GM21717 (cell line): ENCODE data around the gene UGGT1.

Experiments
- ATAC-seq: cut with Tn5 transposase; IDR thresholded peaks from one replicate; pipeline ENCODE4 v1.9.1; 2021; ENCODE audit warnings: mild to moderate bottlenecking, moderate library complexity; ENCODE audit not compliant: unreplicated experiment

UGGT1 gene

DNA sequence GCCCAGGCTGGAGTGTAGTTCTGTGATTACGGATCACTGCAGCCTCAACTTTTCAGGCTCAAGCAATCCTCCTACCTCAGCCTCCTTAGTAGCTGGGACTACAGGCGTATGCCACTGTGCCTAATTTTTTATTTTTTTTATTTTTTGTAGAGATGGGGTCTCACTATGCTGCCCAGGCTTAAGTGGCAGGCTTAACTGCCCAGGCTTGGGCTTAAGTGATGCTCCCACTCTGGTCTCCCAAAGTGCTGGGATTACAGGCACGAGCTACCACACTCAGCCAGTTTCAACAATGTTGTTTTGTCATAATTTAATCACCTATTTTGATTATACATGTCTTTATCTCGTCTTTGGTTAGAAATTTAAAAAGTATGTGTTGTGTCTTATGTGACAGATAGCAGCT, 18.2 kb downstream of the UGGT1 start:
- ATAC-seq = no peak

DNA sequence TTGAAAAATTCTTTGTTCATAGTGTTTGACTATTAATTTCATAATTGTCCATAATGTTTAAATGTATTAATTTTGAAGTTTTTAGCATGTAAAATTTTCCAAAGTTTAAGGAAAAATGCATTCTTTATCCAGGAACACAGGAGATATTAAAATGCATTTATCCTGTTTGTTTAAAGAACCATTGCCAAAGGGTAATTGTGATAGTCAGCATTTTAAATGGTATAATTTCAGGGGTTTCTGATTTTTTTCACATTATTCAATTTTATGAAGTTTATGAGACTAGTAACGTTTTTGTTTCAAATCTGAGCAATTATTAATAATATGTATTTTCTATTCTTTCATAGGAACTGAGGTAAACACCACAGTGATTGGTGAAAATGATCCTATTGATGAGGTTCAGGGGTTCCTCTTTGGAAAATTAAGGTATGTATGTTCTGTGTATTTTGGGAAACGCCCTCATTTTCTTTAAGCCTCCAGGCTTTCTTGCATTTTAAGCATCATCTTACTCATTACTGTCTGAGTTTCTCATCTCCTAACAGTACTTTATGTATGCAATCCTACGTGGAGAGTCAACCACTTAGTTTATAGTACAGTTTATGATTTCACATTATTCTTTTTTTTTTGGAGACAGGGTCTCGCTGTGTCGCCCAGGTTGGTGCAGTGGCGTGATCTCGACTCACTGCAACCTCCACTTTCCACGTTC, 25.1 kb downstream of the UGGT1 start:
- no peak for ATAC-seq

DNA sequence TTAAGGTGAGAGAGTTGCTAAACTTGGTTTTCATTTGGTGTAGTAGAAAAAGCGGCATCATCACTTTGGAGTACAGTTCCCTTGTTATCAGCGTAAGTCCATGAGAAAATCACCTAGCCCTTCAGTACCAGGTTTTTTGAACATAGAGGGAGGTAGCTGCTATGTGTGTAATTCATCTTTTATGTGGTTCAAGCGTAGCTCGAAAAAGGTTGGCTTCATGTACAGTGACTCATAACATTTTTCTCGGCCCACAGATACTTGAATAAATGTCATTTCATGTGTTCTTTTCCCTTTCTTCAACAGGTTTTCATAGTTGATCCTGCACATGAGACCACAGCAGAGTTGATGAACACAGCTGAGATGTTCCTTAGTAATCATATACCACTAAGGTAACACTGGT, 43.6 kb downstream of the UGGT1 start:
- no peak for ATAC-seq

DNA sequence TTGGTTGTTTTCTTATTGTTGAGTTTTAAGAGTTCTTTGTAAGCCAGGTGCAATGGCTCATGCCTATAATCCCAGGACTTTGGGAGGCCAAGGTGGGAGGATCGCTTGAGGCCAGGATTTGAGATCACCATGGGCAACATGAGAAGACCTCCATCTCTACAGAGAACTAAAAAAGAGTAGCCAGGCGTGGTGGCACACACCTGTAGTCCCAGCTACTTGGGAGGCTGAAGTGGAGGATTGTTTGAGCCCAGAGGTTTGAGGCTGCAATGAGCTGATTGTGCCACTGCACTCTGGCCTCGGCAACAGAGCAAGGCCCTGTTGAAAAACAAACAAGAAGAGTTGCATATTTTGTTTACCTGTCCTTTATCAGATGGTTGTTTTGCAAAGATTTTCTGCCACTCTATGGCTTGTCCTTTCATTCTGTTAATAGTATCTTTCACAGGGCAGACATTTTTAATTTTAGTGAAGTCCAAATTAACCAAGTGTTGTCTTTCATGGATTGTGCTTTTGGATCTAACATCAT, 46.2 kb downstream of the UGGT1 start:
- no peak for ATAC-seq

DNA sequence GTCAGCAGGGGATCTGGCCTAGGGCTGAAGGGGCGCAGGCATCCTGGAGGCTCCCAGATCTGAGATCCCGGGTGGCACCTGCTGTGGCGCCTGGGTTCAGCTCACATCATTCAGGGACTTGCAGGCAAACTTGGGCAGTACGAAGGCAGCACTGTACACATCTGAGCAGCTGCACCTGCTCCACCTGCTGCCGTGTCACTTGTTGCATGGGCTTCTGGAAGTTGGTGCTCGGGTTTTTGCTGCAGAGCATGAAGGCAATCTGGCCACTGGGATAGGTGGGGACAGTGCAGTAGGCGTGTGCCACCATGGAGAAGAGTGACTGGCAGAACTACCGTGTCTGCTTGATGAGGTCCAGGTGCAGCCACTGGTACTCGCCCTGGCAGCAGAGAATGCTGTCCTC, 48.6 kb downstream of the UGGT1 start:
- no peak for ATAC-seq

DNA sequence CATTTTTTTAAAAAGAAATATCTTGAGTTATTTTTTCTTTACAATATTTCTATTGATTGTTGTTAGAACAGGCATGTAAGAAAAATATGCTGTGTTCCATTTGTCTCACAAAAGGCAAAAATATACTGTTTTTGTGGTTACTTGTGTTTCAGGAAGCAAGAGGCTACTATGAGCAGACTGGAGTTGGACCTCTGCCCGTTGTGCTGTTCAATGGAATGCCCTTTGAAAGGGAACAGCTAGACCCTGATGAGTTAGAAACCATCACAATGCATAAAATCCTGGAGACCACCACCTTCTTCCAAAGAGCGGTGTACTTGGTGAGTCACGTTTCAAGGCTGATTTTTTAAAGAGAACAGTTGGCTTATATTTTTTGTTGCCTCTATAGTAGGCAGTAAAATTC, 54.7 kb downstream of the UGGT1 start:
- no peak for ATAC-seq

DNA sequence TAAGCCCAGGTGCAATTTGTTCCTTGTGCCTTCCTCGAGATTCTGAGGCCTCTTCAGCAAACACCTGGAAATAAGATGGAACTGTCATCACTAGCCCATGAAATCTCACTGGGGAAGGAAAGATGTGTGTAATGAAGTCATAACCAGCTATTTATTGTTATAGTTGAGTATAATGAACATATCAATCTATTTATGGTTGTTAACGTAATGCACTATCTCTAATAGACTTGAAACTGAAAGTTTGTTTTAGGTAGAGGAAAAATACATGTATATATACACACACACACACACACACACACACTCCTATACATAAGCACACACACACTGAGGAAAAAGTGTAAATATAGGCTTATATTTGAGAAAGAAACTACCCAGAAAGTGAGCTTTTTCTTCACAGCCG, 62.8 kb downstream of the UGGT1 start:
- no peak for ATAC-seq

DNA sequence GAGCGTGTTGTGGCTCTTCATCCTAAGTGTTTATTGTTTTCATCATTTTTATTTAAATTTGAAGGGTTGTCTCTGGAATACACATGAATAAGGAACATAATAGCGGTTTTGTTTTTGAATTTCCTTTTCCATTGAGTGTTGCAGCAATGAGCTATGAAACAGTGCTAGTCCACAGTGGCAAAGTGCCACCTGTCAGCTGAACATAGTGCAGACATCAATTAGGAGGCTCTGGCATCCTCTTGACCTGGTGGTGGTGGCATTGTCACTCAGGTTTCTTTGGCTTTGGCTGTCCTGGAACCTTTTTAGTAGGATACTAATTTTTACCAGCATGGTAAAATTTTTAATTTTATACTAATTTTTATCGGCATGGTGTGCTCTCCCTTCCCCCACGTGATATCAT, 63.2 kb downstream of the UGGT1 start:
- ATAC-seq = no peak

DNA sequence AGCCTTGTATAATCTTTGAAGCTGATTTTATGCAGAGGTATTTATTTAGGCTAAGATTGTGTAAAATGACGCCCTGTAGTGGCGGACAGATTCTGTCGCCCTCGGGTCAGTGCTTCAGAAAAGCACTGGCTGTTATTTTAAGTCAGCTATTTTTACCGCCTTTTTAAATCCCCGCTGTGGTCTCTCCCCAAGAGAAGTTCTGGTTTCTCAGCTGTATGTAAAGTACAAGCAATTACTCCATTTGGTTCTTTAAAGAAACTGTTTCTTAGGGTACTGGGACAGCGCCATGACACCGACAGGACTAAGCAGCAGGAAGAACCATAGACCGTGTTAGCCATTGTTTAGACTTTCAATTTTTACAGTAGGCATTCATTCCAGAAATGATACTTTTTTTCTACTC, 65.0 kb downstream of the UGGT1 start:
- no peak for ATAC-seq

DNA sequence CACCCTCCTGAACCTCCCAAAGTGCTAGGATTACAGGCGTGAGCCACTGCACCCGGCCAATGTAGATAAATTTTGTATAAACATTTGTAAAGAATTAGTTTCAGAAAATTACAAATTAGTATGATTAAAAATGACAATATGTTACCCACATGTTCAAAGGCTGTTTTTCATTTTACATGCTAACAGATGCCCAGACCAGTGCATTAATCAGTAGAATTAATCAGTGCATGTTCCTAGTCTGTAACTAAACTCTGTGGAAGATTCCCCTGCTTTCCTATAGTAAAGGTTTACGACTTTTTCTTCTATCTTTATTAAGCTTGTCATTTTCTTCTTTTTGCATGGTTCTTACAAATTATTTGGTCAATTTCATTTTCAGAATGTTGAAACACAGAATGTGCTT, 65.8 kb downstream of the UGGT1 start:
- no peak for ATAC-seq

DNA sequence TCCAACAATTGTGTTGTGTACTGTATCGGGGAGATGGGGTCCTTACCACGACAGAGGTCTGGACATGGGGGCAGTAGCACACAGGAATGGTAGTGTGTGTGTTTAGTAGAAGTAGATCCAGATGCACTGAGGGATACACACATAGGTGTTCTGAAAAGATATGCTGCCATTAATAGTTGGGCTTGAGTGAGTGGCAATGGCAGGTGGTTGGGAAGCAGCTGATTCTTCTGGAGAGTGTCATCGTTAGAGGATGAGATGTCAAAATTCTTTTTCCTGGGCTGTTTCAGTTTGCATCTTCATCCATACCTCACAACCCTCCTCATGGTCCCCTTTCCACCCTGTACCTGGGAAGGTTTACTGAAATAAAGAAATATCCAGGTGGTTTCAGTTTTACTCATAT, 66.6 kb downstream of the UGGT1 start:
- ATAC-seq = no peak

DNA sequence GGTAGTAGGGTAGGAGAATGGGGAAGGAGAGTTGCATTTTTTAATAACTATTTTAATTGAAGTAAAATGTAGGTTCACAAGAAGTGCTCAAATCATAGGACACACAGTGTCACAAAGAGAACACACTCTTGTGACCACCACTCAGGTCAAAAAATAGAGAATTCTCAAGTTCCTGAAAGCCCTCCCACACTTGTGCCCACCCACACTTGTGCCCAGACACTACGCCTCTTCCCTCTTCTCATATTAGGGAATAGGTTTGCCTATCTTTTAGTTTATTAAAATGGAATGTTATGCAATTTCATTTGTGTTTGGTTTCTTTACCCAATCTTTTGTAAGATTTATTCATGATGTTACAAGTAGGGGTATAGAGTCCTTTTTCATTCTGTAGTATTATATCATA, 67.2 kb downstream of the UGGT1 start:
- no peak for ATAC-seq

DNA sequence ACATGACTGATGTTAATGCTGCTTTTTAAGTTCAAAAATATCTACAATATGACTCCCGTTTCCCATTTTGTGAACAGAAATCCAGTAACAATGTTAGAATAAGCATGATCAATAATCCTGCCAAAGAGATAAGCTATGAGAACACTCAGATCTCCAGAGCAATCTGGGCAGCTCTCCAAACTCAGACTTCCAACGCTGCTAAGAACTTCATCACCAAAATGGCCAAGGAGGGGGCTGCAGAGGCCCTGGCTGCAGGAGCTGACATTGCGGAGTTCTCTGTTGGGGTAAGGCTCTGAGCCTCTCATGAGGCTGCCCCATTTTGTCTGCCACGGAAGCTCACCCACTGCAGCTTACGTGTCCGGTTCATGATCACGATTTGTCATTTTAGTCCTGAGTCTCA, 68.4 kb downstream of the UGGT1 start:
- ATAC-seq = no peak

DNA sequence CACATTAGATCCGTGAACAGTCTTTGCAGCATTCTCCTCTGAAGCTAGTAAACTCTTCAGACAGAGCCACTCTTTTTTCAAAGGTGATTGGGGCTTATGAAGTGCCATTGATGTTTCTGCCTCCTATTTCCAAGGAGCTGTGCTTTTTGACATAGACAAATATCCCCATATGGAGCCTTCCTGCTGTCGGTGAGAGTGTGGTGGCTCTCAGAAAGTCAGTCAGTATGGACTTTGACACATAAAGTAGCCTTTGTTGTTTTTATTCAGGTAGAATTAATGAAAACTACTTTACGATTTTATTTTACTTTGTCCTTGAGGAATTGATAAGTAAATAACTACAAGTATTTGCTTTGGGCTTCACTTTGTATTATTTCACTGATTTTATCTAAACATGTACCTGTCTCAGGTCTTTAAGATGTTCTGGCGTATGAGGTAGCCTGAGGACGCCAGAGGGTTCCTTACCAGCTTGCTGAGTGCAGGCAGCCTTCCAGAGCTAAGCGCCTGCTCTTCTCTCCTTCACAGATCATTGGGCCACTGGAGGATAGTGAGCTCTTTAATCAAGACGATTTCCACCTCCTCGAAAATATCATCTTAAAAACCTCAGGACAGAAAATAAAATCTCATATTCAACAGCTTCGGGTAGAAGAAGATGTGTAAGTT, 69.7 kb downstream of the UGGT1 start:
- ATAC-seq = no peak

DNA sequence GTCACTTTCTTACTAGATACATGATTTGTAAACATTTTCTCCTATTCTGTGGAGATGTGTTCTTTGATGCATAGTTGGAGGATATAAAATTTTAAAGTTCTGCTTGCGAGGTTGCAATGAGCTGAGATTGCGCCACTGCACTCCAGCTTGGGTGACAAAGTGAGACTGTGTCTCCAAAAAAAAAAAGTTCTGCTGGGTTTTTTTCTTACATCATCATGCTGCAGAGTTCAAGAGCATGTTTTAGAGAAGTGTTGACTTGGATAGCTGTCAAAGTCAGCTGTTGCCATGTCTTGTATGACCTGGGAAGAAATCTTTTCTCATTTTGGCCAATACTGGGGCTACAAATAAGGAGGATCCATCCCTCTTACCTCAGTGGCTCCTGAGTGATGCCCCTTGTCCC, 71.3 kb downstream of the UGGT1 start:
- ATAC-seq = no peak

DNA sequence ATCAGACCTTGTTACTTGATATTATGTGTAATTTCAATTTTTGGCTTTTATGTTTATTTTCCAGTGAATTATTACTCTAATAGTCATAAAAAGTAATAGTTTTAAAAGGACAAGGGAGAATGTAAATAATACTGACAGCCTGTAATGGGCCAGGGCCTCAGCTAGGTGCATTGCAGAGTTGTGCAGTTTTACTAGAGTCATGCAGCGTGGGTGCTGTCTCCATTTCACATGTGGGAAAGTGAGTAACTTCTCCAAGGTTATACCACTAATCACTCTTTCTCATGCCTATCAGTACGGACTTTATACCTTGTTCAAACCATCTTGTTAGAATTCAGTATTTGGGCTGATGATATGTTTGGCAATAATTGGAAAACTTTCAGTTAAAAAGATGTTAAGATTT, 73.3 kb downstream of the UGGT1 start:
- no peak for ATAC-seq

DNA sequence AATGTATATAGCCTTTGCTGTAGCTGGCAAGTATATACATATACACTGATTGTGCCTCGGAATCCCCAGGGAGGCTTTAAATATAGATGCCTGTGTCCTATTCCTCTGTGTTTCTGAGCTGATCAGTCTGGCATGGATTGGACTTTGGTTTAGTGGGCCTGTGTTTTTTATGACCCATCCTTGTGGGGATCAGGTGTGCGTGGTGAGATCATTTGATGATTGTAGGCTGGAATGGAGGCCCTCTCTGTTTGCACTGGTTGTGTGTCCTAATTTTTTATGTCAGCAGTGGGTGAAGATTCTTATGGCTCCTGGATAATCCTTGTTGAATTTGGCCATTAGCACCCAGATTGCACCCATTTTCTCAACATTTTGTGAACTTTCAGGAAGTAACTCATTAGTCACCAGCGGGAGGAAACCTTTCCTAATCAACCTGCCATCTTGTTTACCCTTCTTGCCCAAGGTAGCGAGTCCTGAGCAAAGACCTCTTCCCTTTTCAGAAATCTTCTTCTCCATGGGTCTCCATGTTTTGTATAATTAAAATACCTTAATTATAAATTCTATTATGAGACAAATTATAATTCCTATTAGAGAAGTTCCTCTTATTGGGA, 75.8 kb downstream of the UGGT1 start:
- no peak for ATAC-seq

DNA sequence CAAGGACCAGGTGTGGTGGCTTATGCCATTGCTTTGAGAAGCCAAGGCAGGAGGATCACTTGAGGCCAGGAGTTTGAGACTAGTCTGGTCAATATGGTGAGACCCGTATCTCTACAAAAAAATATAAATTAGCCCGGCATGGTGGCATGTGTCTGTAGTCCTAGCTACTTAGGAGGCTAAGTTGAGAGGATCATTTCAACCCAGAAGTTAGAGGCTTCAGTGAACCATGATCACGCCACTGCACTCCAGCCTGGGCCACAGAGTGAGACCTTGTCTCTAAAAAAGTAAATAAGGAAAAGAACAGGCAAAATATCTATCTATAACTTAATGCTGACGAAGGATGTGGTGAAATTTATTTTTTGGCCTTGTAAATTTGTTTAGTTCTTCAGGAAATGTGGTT, 78.1 kb downstream of the UGGT1 start:
- no peak for ATAC-seq

DNA sequence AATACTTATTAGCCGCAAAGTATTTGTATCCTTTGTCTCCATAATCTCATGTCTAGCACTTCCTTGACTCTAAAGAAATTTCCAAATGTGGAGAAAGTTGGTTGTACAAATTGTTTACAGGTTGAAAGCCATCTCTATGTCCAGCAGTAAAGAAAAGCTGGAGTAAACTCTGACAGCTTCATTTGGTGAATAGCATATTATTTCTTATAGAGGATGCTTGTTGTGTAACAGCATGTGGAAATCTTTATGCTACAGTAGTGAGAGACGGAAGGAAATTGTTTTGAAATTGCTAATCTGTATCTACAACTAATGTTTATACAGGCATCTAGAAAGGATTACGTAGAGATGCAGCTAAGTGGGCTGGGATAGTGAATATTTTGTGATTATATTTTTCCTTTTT, 78.5 kb downstream of the UGGT1 start:
- ATAC-seq = no peak

DNA sequence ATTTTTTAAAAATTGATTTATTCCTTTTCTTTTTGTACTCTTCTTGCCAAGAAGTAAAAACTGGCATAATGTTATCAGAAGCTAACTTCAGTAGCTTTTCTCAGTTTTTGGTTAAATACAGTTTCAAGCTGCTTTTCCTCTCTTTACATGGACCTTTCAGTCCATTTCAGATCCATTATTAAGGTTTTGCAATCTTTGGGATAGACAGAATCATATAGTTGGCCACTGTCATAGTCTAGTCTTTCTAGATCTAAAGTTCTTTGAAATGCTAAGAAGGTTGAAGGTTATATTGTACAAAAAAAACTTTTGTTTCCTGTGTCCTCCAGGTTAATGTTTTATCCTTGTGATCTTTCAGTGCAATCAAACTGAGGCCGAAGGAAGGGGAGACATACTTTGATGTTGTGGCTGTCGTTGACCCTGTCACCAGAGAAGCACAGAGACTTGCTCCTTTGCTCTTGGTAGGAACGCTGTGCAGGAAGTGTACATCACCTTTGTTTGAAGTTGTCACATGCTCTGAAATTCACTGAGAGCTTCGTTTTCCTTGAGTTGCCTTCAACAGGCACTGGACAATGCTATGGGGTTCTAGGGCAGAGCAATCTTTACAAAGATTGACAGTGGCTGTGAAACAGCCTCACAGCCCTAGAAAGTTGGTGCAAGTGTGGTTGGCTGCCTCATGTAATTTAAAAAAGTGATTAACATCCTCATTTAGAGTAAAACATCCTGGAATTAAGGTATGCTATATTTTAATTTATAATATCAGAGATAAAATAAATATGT, 79.1 kb downstream of the UGGT1 start:
- ATAC-seq = no peak

DNA sequence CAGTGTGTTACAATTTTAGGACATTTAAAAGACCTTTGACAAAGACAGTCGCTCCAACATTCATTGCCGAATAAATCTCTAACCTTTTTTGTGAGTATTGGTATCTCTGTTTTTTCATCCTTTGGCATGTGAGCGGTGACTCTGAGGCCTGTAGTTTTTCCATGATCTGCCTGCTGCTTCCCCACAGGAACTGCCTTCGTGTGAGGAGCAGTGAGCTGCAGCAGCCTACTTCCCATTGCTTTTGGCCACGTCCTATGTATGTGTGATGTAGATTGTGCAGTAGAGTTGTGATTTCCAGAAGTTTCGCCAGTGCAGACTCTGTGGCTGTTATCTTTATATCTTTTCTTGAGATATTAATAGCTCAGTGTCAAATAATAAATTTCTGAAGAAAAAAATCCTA, 79.8 kb downstream of the UGGT1 start:
- no peak for ATAC-seq

DNA sequence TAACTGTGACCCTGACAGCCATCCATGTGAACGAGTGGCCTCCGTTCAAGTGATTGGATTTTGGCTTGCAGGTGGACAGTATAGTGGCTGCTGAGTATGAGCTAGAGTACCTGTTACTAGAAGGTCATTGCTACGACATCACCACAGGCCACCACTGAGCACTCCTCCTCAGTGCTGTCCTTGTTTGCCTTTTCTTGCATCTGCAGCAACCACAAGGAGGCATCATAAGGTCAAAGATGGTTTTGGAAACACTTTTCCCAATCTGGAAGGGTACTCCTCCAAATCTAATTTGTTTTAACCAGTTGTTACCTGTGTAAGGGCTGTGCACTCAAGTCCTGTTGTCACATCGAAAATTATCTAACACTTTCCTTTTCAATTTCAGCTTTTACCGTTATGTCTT, 81.2 kb downstream of the UGGT1 start:
- no peak for ATAC-seq
